H1 (cell line): ENCODE results near the gene ABL2. TPM values are rescaled to one million over a fixed set of nuclear protein-coding genes. Genes with fewer than 3 reads are reported as not detected.

ENCODE experiments used
- CTCF ChIA-PET: fragments of 300-600 bp; sonication (Branson Sonifier 250); formaldehyde crosslinking; loops from one replicate; lab custom pipeline; 2021; ENCODE audit not compliant: partially characterized antibody; lab: Charles Lee
- POLR2A ChIA-PET: fragments of 300-600 bp; sonication (Branson Sonifier 250); formaldehyde crosslinking; loops from one replicate; lab custom pipeline; 2021; ENCODE audit warnings: inconsistent platforms; ENCODE audit not compliant: partially characterized antibody; lab: Charles Lee
- DNase-seq, 2 experiments: peaks; one replicate each; pipeline versions ENCODE4 v3.0.0 to v3.0.0-alpha.2; 2010 to 2022; ENCODE audit warnings: low spot score in 2 of 2, low read depth in 1 of 2, mixed read lengths in 1 of 2
- FAIRE-seq: peaks from 2 replicates; lab custom pipeline; 2011; peaks lifted over from hg19 to GRCh38; lab: Jason Lieb, UNC
- H2AFZ ChIP-seq: 2 replicates; pipeline ENCODE4 v1.8.1; 2012; ENCODE audit warnings: low read length, inconsistent platforms
- H2AK5ac ChIP-seq: 2 replicates; pipeline ENCODE4 v1.6.1; 2013; ENCODE audit warnings: low read depth, low read length
- H2BK120ac ChIP-seq: replicated peaks from 2 replicates; pipeline ENCODE3; 2013; ENCODE audit warnings: low read depth, low read length, inconsistent platforms
- H2BK12ac ChIP-seq: 2 replicates; pipeline ENCODE4 v1.6.1; 2013; ENCODE audit warnings: low read depth, low read length
- H2BK15ac ChIP-seq: 2 replicates; pipeline ENCODE4 v1.6.1; 2013; ENCODE audit warnings: low read length
- H2BK20ac ChIP-seq: 2 replicates; pipeline ENCODE4 v1.6.1; 2013; ENCODE audit warnings: low read length
- H2BK5ac ChIP-seq: 2 replicates; pipeline ENCODE4 v1.6.1; 2013; ENCODE audit warnings: low read depth, low read length
- H3K14ac ChIP-seq: 2 replicates; pipeline ENCODE4 v1.6.1; 2013; ENCODE audit warnings: inconsistent platforms; ENCODE audit not compliant: insufficient read length
- H3K18ac ChIP-seq: 2 replicates; pipeline ENCODE4 v1.6.1; 2013; ENCODE audit warnings: low read length; ENCODE audit errors: extremely low read depth
- H3K23ac ChIP-seq: 2 replicates; pipeline ENCODE4 v1.6.1; 2013; ENCODE audit warnings: inconsistent platforms; ENCODE audit not compliant: insufficient read length
- H3K23me2 ChIP-seq: 2 replicates; pipeline ENCODE4 v1.6.1; 2013; ENCODE audit warnings: low read depth, low read length
- H3K27ac ChIP-seq: 2 replicates; pipeline ENCODE4 v1.6.1; 2011; ENCODE audit warnings: low read depth, low read length, inconsistent platforms
- H3K27me3 ChIP-seq, 4 experiments: replicated peaks in 1 of 4; 1 replicate in 1 of 4; 2 replicates in 3 of 4; pipeline versions ENCODE4 v1.6.1 to v1.8.1; 2011 to 2013; ENCODE audit warnings: low read length in 3 of 4, mild to moderate bottlenecking in 3 of 4, inconsistent platforms in 2 of 4, mixed read lengths in 2 of 4, moderate library complexity in 1 of 4; ENCODE audit not compliant: control insufficient read depth in 3 of 4, insufficient read depth in 3 of 4; ENCODE audit errors: extremely low read depth in 1 of 4
- H3K36me3 ChIP-seq, 4 experiments: 2 replicates each; pipeline versions ENCODE4 v1.6.1 to v1.8.1; 2011 to 2013; ENCODE audit warnings: mild to moderate bottlenecking in 4 of 4, low read length in 3 of 4, moderate library complexity in 2 of 4, control low read depth in 1 of 4, inconsistent platforms in 1 of 4; ENCODE audit not compliant: insufficient read depth in 4 of 4, control insufficient read depth in 2 of 4
- H3K4ac ChIP-seq: replicated peaks from 2 replicates; pipeline ENCODE3; 2013; ENCODE audit warnings: low read length, low read depth, mixed read lengths, inconsistent platforms; ENCODE audit not compliant: insufficient read length
- H3K4me1 ChIP-seq, 4 experiments: replicated peaks in 1 of 4; 1 replicate in 1 of 4; 2 replicates in 3 of 4; pipeline versions ENCODE4 v1.6.1 to v1.8.1; 2011 to 2013; ENCODE audit warnings: low read length in 3 of 4, inconsistent platforms in 2 of 4, mixed read lengths in 1 of 4; ENCODE audit not compliant: insufficient read depth in 4 of 4, control insufficient read depth in 3 of 4
- H3K4me2 ChIP-seq, 2 experiments: 2 replicates each; pipeline versions ENCODE4 v1.6.1 to v1.8.1; 2011 to 2013; ENCODE audit warnings: low read depth in 2 of 2, low read length in 2 of 2, control low read depth in 1 of 2, inconsistent platforms in 1 of 2, mild to moderate bottlenecking in 1 of 2; ENCODE audit not compliant: insufficient read depth in 1 of 2
- H3K4me3 ChIP-seq, 4 experiments: fragments of 200-600, 300-600 bp in 1 of 4; sonication (generic), shearing (Covaris generic), sonication (Bioruptor Twin) in 1 of 4; 2 replicates each; pipeline versions ENCODE4 v1.5.1 to v1.8.1; 2011 to 2016; ENCODE audit warnings: low read length in 4 of 4, low read depth in 3 of 4, control low read depth in 2 of 4, inconsistent platforms in 2 of 4, mild to moderate bottlenecking in 2 of 4, mixed read lengths in 1 of 4, moderate library complexity in 1 of 4; ENCODE audit not compliant: insufficient read depth in 2 of 4; ENCODE audit errors: extremely low read depth in 1 of 4
- H3K56ac ChIP-seq: replicated peaks from 2 replicates; pipeline ENCODE3; 2013; ENCODE audit warnings: low read depth, mild to moderate bottlenecking, mixed read lengths, low read length, inconsistent platforms; ENCODE audit not compliant: insufficient read length
- H3K79me1 ChIP-seq: 2 replicates; pipeline ENCODE4 v1.6.1; 2013; ENCODE audit warnings: low read depth, low read length, control low read depth
- H3K79me2 ChIP-seq, 2 experiments: 2 replicates each; pipeline versions ENCODE4 v1.6.1 to v1.8.1; 2012 to 2013; ENCODE audit warnings: low read length in 2 of 2, mild to moderate bottlenecking in 2 of 2, inconsistent platforms in 1 of 2; ENCODE audit not compliant: insufficient read depth in 2 of 2, control insufficient read depth in 1 of 2
- H3K9ac ChIP-seq, 4 experiments: replicated peaks in 1 of 4; 1 replicate in 1 of 4; 2 replicates in 3 of 4; pipeline versions ENCODE4 v1.6.1 to v1.8.1; 2011 to 2013; ENCODE audit warnings: low read depth in 3 of 4, low read length in 3 of 4, control low read depth in 2 of 4, mild to moderate bottlenecking in 2 of 4, moderate library complexity in 2 of 4, inconsistent platforms in 1 of 4; ENCODE audit errors: extremely low read depth in 1 of 4
- H3K9me3 ChIP-seq, 2 experiments: 2 replicates each; pipeline versions ENCODE4 v1.6.1 to v1.8.1; 2012 to 2013; ENCODE audit warnings: mild to moderate bottlenecking in 2 of 2, moderate library complexity in 2 of 2, control low read depth in 1 of 2, inconsistent platforms in 1 of 2, low read depth in 1 of 2, low read length in 1 of 2, mixed read lengths in 1 of 2; ENCODE audit not compliant: insufficient read depth in 2 of 2
- H4K20me1 ChIP-seq, 2 experiments: replicated peaks in 1 of 2; 2 replicates each; pipeline versions ENCODE3 to v1.8.1; 2011 to 2013; ENCODE audit warnings: inconsistent platforms in 2 of 2, low read length in 2 of 2, mild to moderate bottlenecking in 1 of 2; ENCODE audit not compliant: insufficient read depth in 2 of 2, control insufficient read depth in 1 of 2
- H4K5ac ChIP-seq: 2 replicates; pipeline ENCODE4 v1.6.1; 2013; ENCODE audit warnings: low read length, low read depth, mixed read lengths, inconsistent platforms; ENCODE audit not compliant: insufficient read length
- H4K8ac ChIP-seq: 2 replicates; pipeline ENCODE4 v1.8.0; 2013; ENCODE audit warnings: mild to moderate bottlenecking, moderate library complexity, low read length, inconsistent platforms; ENCODE audit not compliant: insufficient read depth; ENCODE audit errors: extremely low read depth
- H4K91ac ChIP-seq: replicated peaks from 2 replicates; pipeline ENCODE3; 2013; ENCODE audit warnings: low read length, mixed read lengths, inconsistent platforms; ENCODE audit not compliant: insufficient read length
- BCL11A ChIP-seq, 2 experiments: IDR thresholded peaks; one replicate each; pipeline ENCODE4 v1.6.1; 2011; ENCODE audit warnings: low read depth in 2 of 2, low read length in 2 of 2, mild to moderate bottlenecking in 2 of 2
- CHD2 ChIP-seq: IDR thresholded peaks from 2 replicates; pipeline ENCODE4 v1.6.1; 2012; ENCODE audit warnings: low read length, improper control_type of control experiment
- EP300 ChIP-seq, 2 experiments: IDR thresholded peaks; 1 replicate in 1 of 2; 2 replicates in 1 of 2; pipeline ENCODE4 v1.6.1; 2011 to 2012; ENCODE audit warnings: low read depth in 2 of 2, low read length in 2 of 2, mild to moderate bottlenecking in 2 of 2, borderline replicate concordance in 1 of 2, inconsistent platforms in 1 of 2, moderate library complexity in 1 of 2
- GTF2F1 ChIP-seq: IDR thresholded peaks from 2 replicates; pipeline ENCODE4 v1.6.1; 2012; ENCODE audit warnings: low read depth, low read length, improper control_type of control experiment, borderline replicate concordance
- HDAC6 ChIP-seq: IDR thresholded peaks from one replicate; pipeline ENCODE4 v1.7.1; 2012; ENCODE audit warnings: low read depth, mild to moderate bottlenecking, inconsistent platforms, low read length, moderate library complexity
- JUN ChIP-seq: IDR thresholded peaks from 2 replicates; pipeline ENCODE4 v1.6.1; 2011; ENCODE audit warnings: low read depth, mild to moderate bottlenecking, improper control_type of control experiment, low read length
- JUND ChIP-seq: IDR thresholded peaks from 2 replicates; pipeline ENCODE4 v1.6.1; 2011; ENCODE audit warnings: mild to moderate bottlenecking, improper control_type of control experiment, low read length
- KDM1A ChIP-seq: fragments of 200-600, 300-600 bp; sonication (generic); IDR thresholded peaks from 2 replicates; pipeline ENCODE4 v1.7.1; 2016; ENCODE audit warnings: mild to moderate bottlenecking, low read length, borderline replicate concordance
- KDM4A ChIP-seq: IDR thresholded peaks from one replicate; pipeline ENCODE4 v1.7.1; 2012; ENCODE audit warnings: low read depth, mild to moderate bottlenecking, moderate library complexity, low read length, inconsistent platforms; ENCODE audit not compliant: severe bottlenecking
- RXRA ChIP-seq: IDR thresholded peaks from 2 replicates; pipeline ENCODE4 v1.6.1; 2011; ENCODE audit warnings: low read depth, mild to moderate bottlenecking, low read length, moderate library complexity; ENCODE audit not compliant: insufficient read depth
- TAF7 ChIP-seq: optimal IDR thresholded peaks from 2 replicates; pipeline ENCODE3; 2011; ENCODE audit warnings: low read depth, mild to moderate bottlenecking, inconsistent platforms, low read length, moderate library complexity, borderline replicate concordance
- TEAD4 ChIP-seq: IDR thresholded peaks from 2 replicates; pipeline ENCODE4 v1.6.1; 2012; ENCODE audit warnings: low read depth, low read length, inconsistent platforms, mixed read lengths
- WGBS, 2 experiments: shearing (Covaris generic) in 1 of 2; methylation state at CpG; one replicate each; pipeline versions ENCODE4 v1.1.6 to v1.1.7; 2013 to 2015; ENCODE audit warnings: low lambda C conversion rate in 2 of 2, mixed read lengths in 2 of 2, inconsistent platforms in 1 of 2, low coverage in 1 of 2, missing lambda C conversion rate in 1 of 2; ENCODE audit not compliant: insufficient replicate concordance in 2 of 2, insufficient coverage in 1 of 2, insufficient read length in 1 of 2; ENCODE audit errors: extremely low coverage in 1 of 2, missing lambda C conversion rate in 1 of 2; 5-methylcytosine and 5-hydroxymethylcytosine counted together
- polyA plus RNA-seq, 7 experiments: library from polyadenylated mRNA; depleted of rRNA in 3 of 7; stranded (reverse) in 5 of 7; unstranded in 2 of 7; fragments of >200 nt in 5 of 7; fragments of 200-250 nt in 2 of 7; gene quantifications; 1 replicate in 5 of 7; 2 replicates in 1 of 7; 4 replicates in 1 of 7; pipeline versions ENCODE4 v1.2.1 to v1.2.3, GENCODE V29; 2011 to 2013; ENCODE audit warnings: missing spikeins in 2 of 7, mixed read lengths in 2 of 7
- total RNA-seq: library from RNA; stranded (reverse); fragmentation: NEBNext Ultra II Directional; extraction: Animal tissue kit (Norgen Biotek cat#: 25700); gene quantifications from 2 replicates; pipeline ENCODE4 v1.2.1, GENCODE V29; 2021
- TF ChIP-seq, protein P1 (sequence below): IDR thresholded peaks from 2 replicates; pipeline ENCODE4 v1.6.1; 2011; ENCODE audit warnings: low read depth, mild to moderate bottlenecking, low read length; ENCODE audit not compliant: insufficient read depth

ABL2 gene
- total and polyA plus RNA-seq, 2 of the 8 experiments (the other 6 are each of a cell fraction or from before 2014, with no cell fraction given): 4.5 to 19.1 TPM

- no peak overlapping the region for H3K4me2 ChIP-seq
- H2BK15ac ChIP-seq: no peak overlapping the region
- POLR2A ChIA-PET: no interaction called here
- peaks cover 0 to 57% of the 10 kb centered on the region in 2 experiments; a peak in 3 of 4 replicates for H3K79me2 ChIP-seq
- H3K4me1 ChIP-seq: no peaks in the 10 kb centered on the region
- H4K5ac ChIP-seq: no peak overlapping the region
- H3K36me3 ChIP-seq: no peaks in the 10 kb centered on the region
- H2BK12ac ChIP-seq: no peak overlapping the region
- H2BK120ac ChIP-seq: no peak overlapping the region
- H3K4ac ChIP-seq: no peak overlapping the region
- H3K18ac ChIP-seq: no peak overlapping the region
- no peak overlapping the region for H3K14ac ChIP-seq
- no peak overlapping the region for H2AFZ ChIP-seq
- FAIRE-seq (no peak), DNase-seq (no peak)
- CTCF ChIA-PET: interaction anchor here (0.6 kb wide), 1 partner anchor 9 kb away, joined by 4 read pairs; no protein-coding TSS in a partner anchor
- H3K23me2 ChIP-seq: no peaks in the 10 kb centered on the region
- H3K27ac ChIP-seq: no peak overlapping the region
- H4K91ac ChIP-seq: no peak overlapping the region
- no peak overlapping the region for H3K56ac ChIP-seq
- no peak overlapping the region for H2BK5ac ChIP-seq
- H3K27me3 ChIP-seq: no peaks in the 10 kb centered on the region
- no peak overlapping the region for H3K4me3 ChIP-seq
- no peak overlapping the region for H2BK20ac ChIP-seq
- H3K23ac ChIP-seq: no peak overlapping the region
- no peak overlapping the region for H2AK5ac ChIP-seq
- WGBS, 2 experiments: 96% methylated on average over 1 of the region's 1 CpG; no CpG with 5 or more reads in 1 of the 2 experiments
- no peak overlapping the region for H4K8ac ChIP-seq
- H3K9me3 ChIP-seq: no peaks in the 10 kb centered on the region
- no peak overlapping the region for H3K9ac ChIP-seq
- H3K79me1 ChIP-seq: peaks cover 3% of the 10 kb centered on the region; the same call in 1 of the 2 replicates
- H4K20me1 ChIP-seq: peaks cover 0 to 6% of the 10 kb centered on the region in 2 experiments
- TF ChIP-seq JUN (no peak), GTF2F1 (no peak), KDM1A (no peak), TAF7 (no peak), CHD2 (no peak), BCL11A (IDR thresholded peaks at IDR 0.05; ENCODE audit: low read depth in 2 of 2, low read length in 2 of 2) (no peak), KDM4A (no peak), JUND (no peak), EP300 (IDR thresholded peaks at IDR 0.05; ENCODE audit: borderline replicate concordance in 1 of 2, low read depth in 2 of 2, low read length in 2 of 2) (no peak), RXRA (no peak), HDAC6 (no peak), TEAD4 (no peak)
- TF ChIP-seq, protein P1, sequence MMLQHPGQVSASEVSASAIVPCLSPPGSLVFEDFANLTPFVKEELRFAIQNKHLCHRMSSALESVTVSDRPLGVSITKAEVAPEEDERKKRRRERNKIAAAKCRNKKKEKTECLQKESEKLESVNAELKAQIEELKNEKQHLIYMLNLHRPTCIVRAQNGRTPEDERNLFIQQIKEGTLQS: no peak
Measured at GRCh38 chr1:179202161-179202560, 27.3 kb downstream of the ABL2 start.
